ENCODE data around the gene CCT5.
"Not testable (repeated sequence)": the region's sequence is repeated elsewhere in the genome, so short reads cannot be mapped to it uniquely, and the experiment has no call there.

CCT5 gene

GRCh38 chr5:10264604-10265003 is 14.5 kb downstream of the CCT5 start:
- no peak for DNase-seq (ENCODE audit: low read depth)
- no peak overlapping the region for H3K4me3 ChIP-seq (ENCODE audit: control insufficient read depth, low read depth, low read length)
- no peak for TF ChIP-seq CTCF (conservative IDR thresholded peaks at IDR 0.05; ENCODE audit: control insufficient read depth, insufficient read depth, low read depth, low read length)

- no peak overlapping the region for H3K4me3 ChIP-seq (ENCODE audit: control insufficient read depth, low read depth, low read length)
- no peak for TF ChIP-seq CTCF (conservative IDR thresholded peaks at IDR 0.05; ENCODE audit: control insufficient read depth, insufficient read depth, low read depth, low read length)
- no peak for DNase-seq (ENCODE audit: low read depth)
These were observed 15.4 kb downstream of the CCT5 start for GRCh38 chr5:10265245-10266109.

DNA sequence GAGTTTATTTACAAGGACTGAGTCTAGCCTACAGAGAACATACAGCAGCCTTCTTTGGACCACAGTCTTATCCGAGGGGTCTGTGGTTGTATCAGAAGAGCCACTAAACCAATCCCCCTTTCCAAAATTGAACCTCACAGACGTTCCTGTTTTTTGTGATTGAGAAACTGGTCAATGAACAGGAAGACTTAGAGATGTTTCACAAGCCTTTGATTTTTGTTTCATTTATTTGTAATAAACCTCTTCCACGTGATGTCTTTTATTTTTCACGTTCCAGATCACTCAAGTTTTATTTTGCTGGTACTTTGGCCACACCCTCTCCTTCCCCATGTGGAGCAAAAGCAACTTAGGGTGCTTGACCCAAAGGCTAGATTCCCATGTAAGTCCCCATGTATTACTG is 16.1 kb downstream of the CCT5 start:
- no peak for TF ChIP-seq CTCF (conservative IDR thresholded peaks at IDR 0.05; ENCODE audit: control insufficient read depth, insufficient read depth, low read depth, low read length)

GRCh38 chr5:10266839-10267238 is 16.8 kb downstream of the CCT5 start:
- no peak overlapping the region for H3K4me3 ChIP-seq (ENCODE audit: control insufficient read depth, low read depth, low read length)
- TF ChIP-seq CTCF (conservative IDR thresholded peaks at IDR 0.05; ENCODE audit: control insufficient read depth, insufficient read depth, low read depth, low read length), result no peak
- no peak for DNase-seq (ENCODE audit: low read depth)

More for the DNA sequence above, 16.1 kb downstream of the CCT5 start:
- DNase-seq (ENCODE audit: low read depth), result no peak
- H3K4me3 ChIP-seq (ENCODE audit: control insufficient read depth, low read depth, low read length), result no peak overlapping the region

DNA sequence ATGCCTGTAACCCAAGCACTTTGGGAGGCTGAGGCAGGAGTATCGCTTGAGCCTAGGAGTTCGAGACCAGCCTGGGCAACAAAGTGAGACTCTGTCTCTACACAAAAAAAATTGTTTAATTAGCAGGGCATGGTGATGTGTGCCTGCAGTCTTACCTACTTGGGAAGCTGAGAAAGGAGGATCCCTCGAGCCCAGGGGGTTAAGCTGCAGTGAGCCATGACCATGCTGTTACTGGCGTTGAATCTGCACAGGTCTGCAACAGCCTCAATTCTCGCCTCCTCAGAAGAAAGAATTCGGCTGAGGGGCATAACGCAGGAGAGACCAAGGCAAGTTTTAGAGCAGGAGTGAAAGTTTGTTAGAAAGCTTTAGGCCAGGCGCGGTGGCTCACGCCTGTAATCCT is 18.0 kb downstream of the CCT5 start:
- TF ChIP-seq CTCF (conservative IDR thresholded peaks at IDR 0.05; ENCODE audit: control insufficient read depth, insufficient read depth, low read depth, low read length), result no peak
- no peak overlapping the region for H3K4me3 ChIP-seq (ENCODE audit: control insufficient read depth, low read depth, low read length)
- no peak for DNase-seq (ENCODE audit: low read depth)

DNA sequence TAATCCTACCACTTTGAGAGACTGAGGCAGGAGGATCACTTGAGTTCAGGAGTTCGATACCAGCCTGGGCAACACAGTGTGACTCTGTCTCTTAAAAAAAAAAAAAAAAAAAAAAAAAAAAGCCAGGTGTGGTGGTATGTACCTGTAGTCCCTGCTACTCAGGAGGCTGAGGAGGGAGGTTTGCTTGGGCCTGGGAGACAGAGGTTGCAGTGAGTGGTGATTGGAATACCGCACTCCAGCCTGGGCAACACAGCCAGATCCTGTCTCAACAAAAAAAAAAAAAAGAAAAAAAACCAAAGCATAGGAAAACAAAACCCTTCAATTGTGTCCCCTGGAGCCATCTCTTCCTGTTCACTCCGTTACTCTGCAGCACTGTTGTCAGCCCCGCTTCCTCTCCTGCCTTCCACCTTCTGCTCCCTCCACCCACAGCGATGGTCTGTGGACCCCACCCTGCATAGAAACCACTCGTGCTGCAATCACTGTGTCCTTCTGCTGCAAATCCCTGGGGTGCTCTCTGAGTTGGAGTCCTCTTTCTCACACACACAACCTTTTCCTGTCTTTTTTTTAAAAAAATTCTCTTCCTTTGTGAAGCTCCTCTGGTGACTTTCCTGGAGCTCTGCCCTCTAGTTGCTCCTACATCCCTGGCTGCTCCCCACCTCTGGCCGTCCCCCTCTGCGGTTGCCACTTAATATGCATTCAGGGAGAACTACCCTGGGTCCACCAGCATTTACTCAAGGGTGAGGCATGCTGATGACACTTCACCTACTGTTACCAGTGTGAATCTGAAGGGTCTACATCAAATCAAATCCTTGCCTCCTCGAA is 22.2 kb downstream of the CCT5 start:
- DNase-seq (ENCODE audit: low read depth), result no peak
- no peak overlapping the region for H3K4me3 ChIP-seq (ENCODE audit: control insufficient read depth, low read depth, low read length)
- no peak for TF ChIP-seq CTCF (conservative IDR thresholded peaks at IDR 0.05; ENCODE audit: control insufficient read depth, insufficient read depth, low read depth, low read length)

DNA sequence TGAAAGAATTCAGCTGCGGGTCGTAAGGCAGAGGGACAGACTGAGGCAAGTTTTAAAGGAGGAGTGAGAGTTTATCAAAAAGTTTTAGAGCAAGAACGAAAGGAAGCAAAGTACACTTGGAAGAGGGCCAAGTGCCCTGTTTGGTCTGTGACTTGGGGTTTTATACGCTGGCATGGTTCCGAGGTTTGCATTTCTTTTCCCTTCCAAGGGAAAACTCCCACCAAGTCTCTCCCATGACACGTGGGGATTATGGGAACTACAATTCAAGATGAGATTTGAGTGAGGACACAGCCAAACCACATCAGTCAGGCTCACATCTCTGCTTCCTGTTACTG is 22.8 kb downstream of the CCT5 start:
- DNase-seq (ENCODE audit: low read depth); H3K4me3 ChIP-seq (ENCODE audit: control insufficient read depth, low read depth, low read length): not testable (repeated sequence)
